H1 (cell line): ENCODE data around the gene PDE8B. TPM values are rescaled to one million over a fixed set of nuclear protein-coding genes. Genes with fewer than 3 reads are reported as not detected.

Experiments
- ASH2L ChIP-seq: fragments of 200-600, 300-600 bp; sonication (generic); IDR thresholded peaks from one replicate; pipeline ENCODE4 v1.7.1; 2017; ENCODE audit warnings: low read length
- EZH2 ChIP-seq: fragments of 200-600 bp; sonication (generic); IDR thresholded peaks from 2 replicates; pipeline ENCODE4 v1.7.1; 2012; ENCODE audit warnings: low read depth, mild to moderate bottlenecking, moderate library complexity, low read length, inconsistent platforms; ENCODE audit not compliant: severe bottlenecking
- JUN ChIP-seq: IDR thresholded peaks from 2 replicates; pipeline ENCODE4 v1.6.1; 2011; ENCODE audit warnings: low read depth, mild to moderate bottlenecking, improper control_type of control experiment, low read length
- polyA plus RNA-seq, 7 experiments: library from polyadenylated mRNA; depleted of rRNA in 3 of 7; stranded (reverse) in 5 of 7; unstranded in 2 of 7; fragments of >200 nt in 5 of 7; fragments of 200-250 nt in 2 of 7; gene quantifications; 1 replicate in 5 of 7; 2 replicates in 1 of 7; 4 replicates in 1 of 7; pipeline versions ENCODE4 v1.2.1 to v1.2.3, GENCODE V29; 2011 to 2013; ENCODE audit warnings: missing spikeins in 2 of 7, mixed read lengths in 2 of 7
- total RNA-seq: library from RNA; stranded (reverse); fragmentation: NEBNext Ultra II Directional; extraction: Animal tissue kit (Norgen Biotek cat#: 25700); gene quantifications from 2 replicates; pipeline ENCODE4 v1.2.1, GENCODE V29; 2021
- TF ChIP-seq, protein P1 (sequence below), 3 experiments: IDR thresholded peaks; 1 replicate in 2 of 3; 2 replicates in 1 of 3; pipeline versions ENCODE4 v1.5.1 to v1.6.1; 2011; ENCODE audit warnings: low read length in 3 of 3, mild to moderate bottlenecking in 3 of 3, inconsistent platforms in 2 of 3, low read depth in 1 of 3, moderate library complexity in 1 of 3; ENCODE audit not compliant: insufficient read depth in 1 of 3; ENCODE audit errors: control extremely low read depth in 1 of 3

PDE8B gene
- total and polyA plus RNA-seq, 2 of the 8 experiments (the other 6 are each of a cell fraction or from before 2014, with no cell fraction given) = 0.32 to 1.1 TPM

DNA sequence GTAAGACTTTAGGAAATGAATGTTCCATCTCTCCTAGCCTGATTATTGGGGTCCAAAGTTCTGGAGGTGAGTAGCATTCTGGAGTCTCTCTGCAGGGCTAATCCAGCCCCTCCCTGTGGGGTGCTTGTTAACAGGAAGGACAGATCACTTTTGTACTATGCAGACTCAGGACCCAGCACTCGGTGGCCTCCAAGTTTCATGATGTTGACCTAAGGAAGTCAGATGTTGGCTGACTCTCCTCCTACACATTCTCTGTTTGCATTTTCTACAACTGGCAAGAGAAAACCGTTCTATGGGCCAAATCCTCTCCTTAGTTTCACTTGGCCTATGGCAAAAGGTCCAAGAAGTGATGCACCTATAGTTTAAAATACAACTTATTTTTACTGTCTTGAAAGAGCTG is 5.5 kb upstream of the PDE8B start (continued):
- TF ChIP-seq ASH2L (no peak), EZH2 (no peak), JUN (no peak)
- TF ChIP-seq, protein P1, sequence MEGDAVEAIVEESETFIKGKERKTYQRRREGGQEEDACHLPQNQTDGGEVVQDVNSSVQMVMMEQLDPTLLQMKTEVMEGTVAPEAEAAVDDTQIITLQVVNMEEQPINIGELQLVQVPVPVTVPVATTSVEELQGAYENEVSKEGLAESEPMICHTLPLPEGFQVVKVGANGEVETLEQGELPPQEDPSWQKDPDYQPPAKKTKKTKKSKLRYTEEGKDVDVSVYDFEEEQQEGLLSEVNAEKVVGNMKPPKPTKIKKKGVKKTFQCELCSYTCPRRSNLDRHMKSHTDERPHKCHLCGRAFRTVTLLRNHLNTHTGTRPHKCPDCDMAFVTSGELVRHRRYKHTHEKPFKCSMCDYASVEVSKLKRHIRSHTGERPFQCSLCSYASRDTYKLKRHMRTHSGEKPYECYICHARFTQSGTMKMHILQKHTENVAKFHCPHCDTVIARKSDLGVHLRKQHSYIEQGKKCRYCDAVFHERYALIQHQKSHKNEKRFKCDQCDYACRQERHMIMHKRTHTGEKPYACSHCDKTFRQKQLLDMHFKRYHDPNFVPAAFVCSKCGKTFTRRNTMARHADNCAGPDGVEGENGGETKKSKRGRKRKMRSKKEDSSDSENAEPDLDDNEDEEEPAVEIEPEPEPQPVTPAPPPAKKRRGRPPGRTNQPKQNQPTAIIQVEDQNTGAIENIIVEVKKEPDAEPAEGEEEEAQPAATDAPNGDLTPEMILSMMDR (IDR thresholded peaks at IDR 0.05; ENCODE audit: control extremely low read depth in 1 of 3, insufficient read depth in 1 of 3, low read depth in 1 of 3, low read length in 3 of 3) = no peak
